ENCODE data around the gene SLC16A11. TPM values are rescaled to one million over a fixed set of nuclear protein-coding genes. Genes with fewer than 3 reads are reported as not detected.
A peak's percentile ranks its signal among the peaks of the same experiment; 100 is the strongest.

SLC16A11 gene
- total and polyA plus RNA-seq, 9 of the 15 experiments (the other 6 are each of a cell fraction or from before 2014, with no cell fraction given) = not detected

DNA sequence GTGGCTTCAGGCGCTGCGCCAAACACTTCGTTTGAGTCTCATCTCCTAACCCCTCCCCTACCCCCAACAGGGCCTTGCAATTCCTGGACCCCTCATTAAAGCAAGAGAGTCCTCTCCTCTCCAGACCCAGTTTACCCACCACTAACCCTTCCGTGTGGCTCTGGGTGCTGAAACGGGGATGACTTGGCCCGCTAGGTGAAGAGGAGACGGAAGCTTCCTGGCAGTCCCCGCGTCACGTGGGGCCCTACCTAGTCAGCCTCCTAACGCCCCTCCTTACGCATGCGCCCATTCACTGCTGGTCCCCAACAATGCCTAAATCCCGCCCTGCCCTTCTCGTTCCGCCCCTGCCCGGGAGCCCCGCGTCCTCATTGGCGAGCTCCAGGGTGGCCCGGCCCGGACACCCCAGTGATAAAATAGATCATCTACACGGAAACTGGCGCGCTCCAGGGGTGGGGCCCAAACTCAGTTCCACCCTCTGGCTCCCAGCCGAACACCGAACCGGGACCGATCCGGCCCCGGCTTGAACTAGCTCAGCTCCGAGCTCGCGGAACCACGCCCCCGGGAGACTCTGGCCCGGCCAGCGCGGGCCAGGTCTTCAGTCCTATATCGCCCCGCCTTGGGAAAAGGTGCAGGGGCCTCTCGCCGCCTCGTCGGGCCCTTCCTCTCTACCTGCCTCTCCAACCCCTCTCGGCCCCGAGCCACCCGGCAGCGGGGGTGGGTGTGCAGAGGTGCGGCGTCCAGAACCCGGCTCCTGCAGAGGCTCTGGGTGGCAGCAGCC is 8.1 kb downstream of the SLC16A11 start, which contains the start of gene SLC16A13 (continued):
- TF ChIP-seq YY1 (IDR thresholded peaks at IDR 0.05; ENCODE audit: borderline replicate concordance in 1 of 3, control insufficient read depth in 1 of 3, extremely low read depth in 1 of 3, insufficient read depth in 3 of 3, insufficient read length in 1 of 3, insufficient replicate concordance in 2 of 3, low read depth in 1 of 3, low read length in 2 of 3) (peak in 1 of 3 experiments; percentile 7), PPARD (CRISPR knock-in tag; IDR thresholded peaks at IDR 0.05) (no peak), DMBX1 (CRISPR knock-in tag; IDR thresholded peaks at IDR 0.05; ENCODE audit: borderline replicate concordance) (no peak), PML (IDR thresholded peaks at IDR 0.05; ENCODE audit: low read length) (peak; percentile 79; the same call in 1 of the 2 replicates), NCOR1 (IDR thresholded peaks at IDR 0.05) (no peak), NFRKB (IDR thresholded peaks at IDR 0.05; ENCODE audit: low read depth) (no peak), GABPB2 (CRISPR knock-in tag; conservative IDR thresholded peaks at IDR 0.05) (no peak), GTF2A2 (tag; IDR thresholded peaks at IDR 0.05) (no peak), SPI1 (IDR thresholded peaks at IDR 0.05; ENCODE audit: borderline replicate concordance, low read depth, low read length) (no peak), TCFL5 (CRISPR knock-in tag; conservative IDR thresholded peaks at IDR 0.05) (no peak), TEAD2 (tag; IDR thresholded peaks at IDR 0.05) (no peak), ZMIZ1 (IDR thresholded peaks at IDR 0.05; ENCODE audit: low read depth in 2 of 2, low read length in 2 of 2) (no peak), TRIM28 (IDR thresholded peaks at IDR 0.05) (no peak), E2F3 (CRISPR knock-in tag; IDR thresholded peaks at IDR 0.05) (no peak)
- TF ChIP-seq, protein P1, sequence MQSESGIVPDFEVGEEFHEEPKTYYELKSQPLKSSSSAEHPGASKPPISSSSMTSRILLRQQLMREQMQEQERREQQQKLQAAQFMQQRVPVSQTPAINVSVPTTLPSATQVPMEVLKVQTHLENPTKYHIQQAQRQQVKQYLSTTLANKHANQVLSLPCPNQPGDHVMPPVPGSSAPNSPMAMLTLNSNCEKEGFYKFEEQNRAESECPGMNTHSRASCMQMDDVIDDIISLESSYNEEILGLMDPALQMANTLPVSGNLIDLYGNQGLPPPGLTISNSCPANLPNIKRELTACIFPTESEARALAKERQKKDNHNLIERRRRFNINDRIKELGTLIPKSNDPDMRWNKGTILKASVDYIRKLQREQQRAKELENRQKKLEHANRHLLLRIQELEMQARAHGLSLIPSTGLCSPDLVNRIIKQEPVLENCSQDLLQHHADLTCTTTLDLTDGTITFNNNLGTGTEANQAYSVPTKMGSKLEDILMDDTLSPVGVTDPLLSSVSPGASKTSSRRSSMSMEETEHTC (IDR thresholded peaks at IDR 0.05) = 0 out of 2 replicates have a peak, but pooled peaks have one; percentile 37
- TF ChIP-seq, protein P2, sequence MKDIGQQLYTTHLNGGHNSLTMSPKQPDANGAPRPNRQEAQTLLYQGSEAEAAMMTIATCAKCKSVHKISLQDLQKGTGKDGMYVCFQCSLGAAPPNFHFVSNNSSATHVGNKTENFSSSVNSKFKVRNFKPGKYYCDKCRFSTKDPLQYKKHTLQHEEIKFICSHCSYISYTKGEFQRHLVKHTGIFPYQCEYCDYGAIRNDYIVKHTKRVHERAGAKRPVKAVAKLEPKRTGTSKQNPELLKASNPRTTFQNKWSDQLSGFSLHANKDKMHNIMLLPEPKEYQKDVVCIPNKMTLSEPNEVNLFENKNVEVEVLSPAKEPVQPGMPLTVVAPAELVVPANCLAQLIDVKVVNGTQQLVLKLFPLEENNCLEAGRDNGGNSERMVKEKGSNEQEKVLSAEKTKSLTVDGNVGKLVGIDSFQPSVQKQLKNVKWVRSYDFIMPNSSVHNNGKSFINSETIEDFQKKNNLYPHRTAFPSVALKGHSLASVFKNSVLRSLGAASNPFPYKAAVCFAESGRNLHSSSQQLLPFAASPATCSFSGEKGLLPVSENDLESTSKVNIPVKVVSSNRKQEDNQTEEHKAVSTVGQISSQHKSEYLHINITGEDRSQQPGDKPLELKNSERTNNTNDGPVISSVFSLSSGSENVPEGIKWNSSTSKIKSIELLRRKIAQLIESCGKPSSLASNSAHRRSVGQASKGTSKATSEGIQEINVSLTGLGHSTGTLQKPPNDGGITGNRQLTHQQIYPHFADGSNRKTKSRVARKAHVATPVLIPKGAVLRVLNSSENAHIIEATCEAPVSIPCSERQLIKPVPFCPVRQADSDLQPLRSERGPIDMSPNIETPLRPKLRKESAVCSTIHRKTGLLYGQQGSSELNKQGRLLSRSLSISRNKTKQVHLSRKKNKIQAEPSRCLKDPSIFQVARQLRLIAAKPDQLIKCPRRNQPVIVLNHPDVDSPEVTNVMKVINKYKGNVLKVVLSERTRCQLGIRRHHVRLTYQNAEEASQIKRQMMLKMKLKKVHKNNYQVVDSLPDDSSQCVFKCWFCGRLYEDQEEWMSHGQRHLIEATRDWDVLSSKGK (CRISPR knock-in tag; IDR thresholded peaks at IDR 0.05) = no peak
- TF ChIP-seq, protein P3, sequence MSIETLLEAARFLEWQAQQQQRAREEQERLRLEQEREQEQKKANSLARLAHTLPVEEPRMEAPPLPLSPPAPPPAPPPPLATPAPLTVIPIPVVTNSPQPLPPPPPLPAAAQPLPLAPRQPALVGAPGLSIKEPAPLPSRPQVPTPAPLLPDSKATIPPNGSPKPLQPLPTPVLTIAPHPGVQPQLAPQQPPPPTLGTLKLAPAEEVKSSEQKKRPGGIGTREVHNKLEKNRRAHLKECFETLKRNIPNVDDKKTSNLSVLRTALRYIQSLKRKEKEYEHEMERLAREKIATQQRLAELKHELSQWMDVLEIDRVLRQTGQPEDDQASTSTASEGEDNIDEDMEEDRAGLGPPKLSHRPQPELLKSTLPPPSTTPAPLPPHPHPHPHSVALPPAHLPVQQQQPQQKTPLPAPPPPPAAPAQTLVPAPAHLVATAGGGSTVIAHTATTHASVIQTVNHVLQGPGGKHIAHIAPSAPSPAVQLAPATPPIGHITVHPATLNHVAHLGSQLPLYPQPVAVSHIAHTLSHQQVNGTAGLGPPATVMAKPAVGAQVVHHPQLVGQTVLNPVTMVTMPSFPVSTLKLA (conservative IDR thresholded peaks at IDR 0.05) = peak; percentile 65 to 75; a peak in 3 of 4 replicates
